Cardiac septum (tissue), 1 donor: ENCODE results near the gene HIVEP3. TPM values are rescaled to one million over a fixed set of nuclear protein-coding genes. Genes with fewer than 3 reads are reported as not detected.

Source experiments
- DNase-seq: peaks from one replicate; pipeline ENCODE4 v3.0.0-alpha.2; 2020; ENCODE audit warnings: low spot score
- intact Hi-C: fragments of 100-400 bp; cut with DNase I; formaldehyde crosslinking; loops from one replicate; pipeline ENCODE4 v1.14.0; 2022
- total RNA-seq: library from RNA; stranded (reverse); fragmentation: NEBNext Ultra II Directional; extraction: Animal tissue kit (Norgen Biotek cat#: 25700); gene quantifications from one replicate; pipeline ENCODE4 v1.2.1, GENCODE V29; 2021
- donor health status: DM: no; HTN: no; CAD: no.

The HIVEP3 gene
- total RNA-seq, 1 donor from 2014 or later = 3.7 TPM

- intact Hi-C loops = no loop called here
- no peak for DNase-seq
These were observed 20.5 kb downstream of the HIVEP3 start for GRCh38 chr1:41898191-41898713.

- intact Hi-C loops = no loop called here
These were observed 23.2 kb downstream of the HIVEP3 start for GRCh38 chr1:41895552-41895951.

GRCh38 chr1:41894808-41895483 lies 23.8 kb downstream of the HIVEP3 start:
- intact Hi-C loops = no loop called here
- no peak for DNase-seq

More at GRCh38 chr1:41895552-41895951, 23.2 kb downstream of the HIVEP3 start:
- DNase-seq = no peak

GRCh38 chr1:41894101-41894807 lies 24.5 kb downstream of the HIVEP3 start:
- intact Hi-C loops = no loop called here

GRCh38 chr1:41892301-41892781 lies 26.4 kb downstream of the HIVEP3 start:
- no peak for DNase-seq
- intact Hi-C loops = no loop called here

More at GRCh38 chr1:41894101-41894807, 24.5 kb downstream of the HIVEP3 start:
- DNase-seq = no peak

- intact Hi-C loops = no loop called here
- DNase-seq = no peak
These were observed 27.4 kb downstream of the HIVEP3 start for GRCh38 chr1:41891199-41891896.

GRCh38 chr1:41890825-41891198 lies 27.9 kb downstream of the HIVEP3 start:
- intact Hi-C loops = no loop called here
- no peak for DNase-seq

- no peak for DNase-seq
- intact Hi-C loops = no loop called here
These were observed 29.0 kb downstream of the HIVEP3 start for GRCh38 chr1:41889506-41890414.

GRCh38 chr1:41888756-41889155 lies 30.0 kb downstream of the HIVEP3 start:
- intact Hi-C loops = no loop called here
- DNase-seq = no peak

GRCh38 chr1:41887365-41887764 lies 31.4 kb downstream of the HIVEP3 start:
- no peak for DNase-seq
- intact Hi-C loops = no loop called here

GRCh38 chr1:41884256-41885230 lies 34.2 kb downstream of the HIVEP3 start:
- intact Hi-C loops = no loop called here
- no peak for DNase-seq

GRCh38 chr1:41883507-41883906 lies 35.2 kb downstream of the HIVEP3 start:
- DNase-seq = no peak
- intact Hi-C loops = no loop called here

- intact Hi-C loops = no loop called here
- DNase-seq = no peak
These were observed 36.2 kb downstream of the HIVEP3 start for GRCh38 chr1:41882486-41882885.

- DNase-seq = no peak
- intact Hi-C loops = no loop called here
These were observed 36.6 kb downstream of the HIVEP3 start for GRCh38 chr1:41882068-41882477.

GRCh38 chr1:41880950-41881885 lies 37.5 kb downstream of the HIVEP3 start:
- intact Hi-C loops = no loop called here
- no peak for DNase-seq

- intact Hi-C loops = no loop called here
- no peak for DNase-seq
These were observed 38.5 kb downstream of the HIVEP3 start for GRCh38 chr1:41880261-41880660.

- DNase-seq = no peak
- intact Hi-C loops = no loop called here
These were observed 39.1 kb downstream of the HIVEP3 start for GRCh38 chr1:41879617-41880016.
